Measurements from ENCODE around the gene EZH2.

- TF ChIP-seq ZNF263 (CRISPR knock-in tag; IDR thresholded peaks at IDR 0.05; ENCODE audit: low read depth): no peak
- no peak for TF ChIP-seq CTCF (IDR thresholded peaks at IDR 0.05)
- no peak for TF ChIP-seq USF1 (CRISPR knock-in tag; IDR thresholded peaks at IDR 0.05)
- TF ChIP-seq ETV6 (CRISPR knock-in tag; IDR thresholded peaks at IDR 0.05): no peak
- no peak for TF ChIP-seq CBFB (CRISPR knock-in tag; IDR thresholded peaks at IDR 0.05; ENCODE audit: low read depth)
- TF ChIP-seq E2F5 (CRISPR knock-in tag; IDR thresholded peaks at IDR 0.05): no peak
- TF ChIP-seq MXD4 (CRISPR knock-in tag; IDR thresholded peaks at IDR 0.05; ENCODE audit: borderline replicate concordance): no peak
- TF ChIP-seq ATF3 (CRISPR knock-in tag; conservative IDR thresholded peaks at IDR 0.05): no peak
Observed at GRCh38 chr7:148789220-148789619, 94.9 kb downstream of the EZH2 start.
